GM21576 (cell line): ENCODE measurements around the gene NTRK1.
A peak's percentile ranks its signal among the peaks of the same experiment; 100 is the strongest.

ENCODE experiments used
- ATAC-seq: cut with Tn5 transposase; IDR thresholded peaks from one replicate; pipeline ENCODE4 v1.9.1; 2021; ENCODE audit warnings: mild to moderate bottlenecking, moderate library complexity; ENCODE audit not compliant: unreplicated experiment

The NTRK1 gene

GRCh38 chr1:156879876-156880275 is 19.2 kb downstream of the NTRK1 start:
- ATAC-seq = no peak

- ATAC-seq = no peak
Observed at GRCh38 chr1:156880473-156880872, 19.8 kb downstream of the NTRK1 start.

- ATAC-seq = no peak
Observed at GRCh38 chr1:156881101-156881500, 20.4 kb downstream of the NTRK1 start.

- ATAC-seq = no peak
Observed at GRCh38 chr1:156881663-156882062, 21.0 kb downstream of the NTRK1 start.

GRCh38 chr1:156882543-156882942 is 21.9 kb downstream of the NTRK1 start:
- ATAC-seq = no peak

GRCh38 chr1:156883919-156884318 is 23.3 kb downstream of the NTRK1 start:
- no peak for ATAC-seq

GRCh38 chr1:156884560-156885184 is 24.0 kb downstream of the NTRK1 start:
- no peak for ATAC-seq

- no peak for ATAC-seq
Observed at GRCh38 chr1:156885314-156885713, 24.6 kb downstream of the NTRK1 start.

- ATAC-seq = no peak
Observed at GRCh38 chr1:156885880-156886355, 25.3 kb downstream of the NTRK1 start.

- no peak for ATAC-seq
Observed at GRCh38 chr1:156886583-156887281, 26.1 kb downstream of the NTRK1 start.

GRCh38 chr1:156887317-156887716 is 26.7 kb downstream of the NTRK1 start:
- no peak for ATAC-seq

GRCh38 chr1:156887734-156888133 is 27.1 kb downstream of the NTRK1 start:
- ATAC-seq = no peak

GRCh38 chr1:156889802-156890580 is 29.3 kb downstream of the NTRK1 start:
- peak; percentile 65 for ATAC-seq

GRCh38 chr1:156892190-156893047 is 31.8 kb downstream of the NTRK1 start:
- no peak for ATAC-seq

GRCh38 chr1:156893048-156893953 is 32.6 kb downstream of the NTRK1 start, which contains the start of gene PEAR1:
Gene PEAR1, plus strand, starts transcription at chr1:156893718. Its CDS starts 10,209 bp downstream, at chr1:156903927.
- ATAC-seq = no peak

GRCh38 chr1:156894001-156894400 is 33.3 kb downstream of the NTRK1 start:
- ATAC-seq = no peak

- no peak for ATAC-seq
Observed at GRCh38 chr1:156894711-156895454, 34.2 kb downstream of the NTRK1 start.

GRCh38 chr1:156895455-156895812 is 34.8 kb downstream of the NTRK1 start:
- no peak for ATAC-seq

GRCh38 chr1:156895927-156896326 is 35.3 kb downstream of the NTRK1 start:
- ATAC-seq = no peak
